ENCODE data around the gene HOXC10.

- TF ChIP-seq CTCF (IDR thresholded peaks at IDR 0.05) (no peak), POLR2A (IDR thresholded peaks at IDR 0.05) (no peak), EP300 (IDR thresholded peaks at IDR 0.05) (no peak), POLR2AphosphoS5 (IDR thresholded peaks at IDR 0.05) (no peak)
Observed at GRCh38 chr12:53960187-53961024, 24.5 kb upstream of the HOXC10 start.
